ENCODE measurements around the gene DLG2. TPM values are rescaled to one million over a fixed set of nuclear protein-coding genes. Genes with fewer than 3 reads are reported as not detected.
"Not testable (repeated sequence)": the region's sequence is repeated elsewhere in the genome, so short reads cannot be mapped to it uniquely, and the experiment has no call there.

DLG2 gene
- total RNA-seq, 1 donor from 2014 or later = 6.7 TPM

- no peak for DNase-seq (ENCODE audit: low spot score in 2 of 2, unreplicated experiment in 2 of 2)
- no peak for TF ChIP-seq CTCF (IDR thresholded peaks at IDR 0.05; ENCODE audit: unreplicated experiment)
- no peaks in the 10 kb centered on the region for H3K36me3 Mint-ChIP-seq
Measured at GRCh38 chr11:85257837-85258236, 369.3 kb downstream of the DLG2 start.

GRCh38 chr11:85256433-85256832 lies 370.7 kb downstream of the DLG2 start:
- Mint-ChIP-seq H3K27ac (no peak overlapping the region), H3K36me3 (no peaks in the 10 kb centered on the region), H3K9me3 (no peaks in the 10 kb centered on the region), H3K4me1 (no peaks in the 10 kb centered on the region), H3K27me3 (ENCODE audit: low read depth) (no peaks in the 10 kb centered on the region), H3K4me3 (no peak overlapping the region)
- DNase-seq (ENCODE audit: low spot score in 2 of 2, unreplicated experiment in 2 of 2) = no peak
- TF ChIP-seq CTCF (IDR thresholded peaks at IDR 0.05; ENCODE audit: unreplicated experiment) = no peak

More at GRCh38 chr11:85257837-85258236, 369.3 kb downstream of the DLG2 start:
- H3K4me1 Mint-ChIP-seq = no peaks in the 10 kb centered on the region
- H3K27ac Mint-ChIP-seq = no peak overlapping the region
- no peaks in the 10 kb centered on the region for H3K9me3 Mint-ChIP-seq
- no peak overlapping the region for H3K4me3 Mint-ChIP-seq
- no peaks in the 10 kb centered on the region for H3K27me3 Mint-ChIP-seq (ENCODE audit: low read depth)

GRCh38 chr11:85249482-85249881 lies 377.7 kb downstream of the DLG2 start:
- H3K4me1 Mint-ChIP-seq = peaks cover 7% of the 10 kb centered on the region

GRCh38 chr11:85247797-85248196 lies 379.3 kb downstream of the DLG2 start:
- no peak overlapping the region for H3K27ac Mint-ChIP-seq
- no peak for TF ChIP-seq CTCF (IDR thresholded peaks at IDR 0.05; ENCODE audit: unreplicated experiment)
- H3K27me3 Mint-ChIP-seq (ENCODE audit: low read depth) = no peaks in the 10 kb centered on the region
- H3K9me3 Mint-ChIP-seq = no peaks in the 10 kb centered on the region
- H3K4me3 Mint-ChIP-seq = no peak overlapping the region
- H3K36me3 Mint-ChIP-seq = no peaks in the 10 kb centered on the region
- peaks cover 7% of the 10 kb centered on the region for H3K4me1 Mint-ChIP-seq
- DNase-seq (ENCODE audit: low spot score in 2 of 2, unreplicated experiment in 2 of 2) = no peak

More at GRCh38 chr11:85249482-85249881, 377.7 kb downstream of the DLG2 start:
- Mint-ChIP-seq H3K9me3 (no peaks in the 10 kb centered on the region), H3K4me3 (no peak overlapping the region), H3K36me3 (no peaks in the 10 kb centered on the region), H3K27ac (no peak overlapping the region), H3K27me3 (ENCODE audit: low read depth) (no peaks in the 10 kb centered on the region)
- no peak for DNase-seq (ENCODE audit: low spot score in 2 of 2, unreplicated experiment in 2 of 2)
- TF ChIP-seq CTCF (IDR thresholded peaks at IDR 0.05; ENCODE audit: unreplicated experiment) = no peak

- Mint-ChIP-seq H3K4me1 (no peaks in the 10 kb centered on the region), H3K9me3 (peaks cover 6% of the 10 kb centered on the region), H3K27me3 (ENCODE audit: low read depth) (no peaks in the 10 kb centered on the region), H3K27ac (no peak overlapping the region), H3K36me3 (no peaks in the 10 kb centered on the region), H3K4me3 (no peak overlapping the region)
- DNase-seq (ENCODE audit: low spot score in 2 of 2, unreplicated experiment in 2 of 2) = no peak
- TF ChIP-seq CTCF (IDR thresholded peaks at IDR 0.05; ENCODE audit: unreplicated experiment) = no peak
Measured at GRCh38 chr11:85238906-85239305, 388.2 kb downstream of the DLG2 start.

GRCh38 chr11:85238038-85238437 lies 389.1 kb downstream of the DLG2 start:
- not testable (repeated sequence) for H3K36me3 Mint-ChIP-seq; H3K4me3 Mint-ChIP-seq; H3K9me3 Mint-ChIP-seq; DNase-seq (ENCODE audit: low spot score in 2 of 2, unreplicated experiment in 2 of 2); H3K27me3 Mint-ChIP-seq (ENCODE audit: low read depth); H3K27ac Mint-ChIP-seq; H3K4me1 Mint-ChIP-seq

All from mesothelial cell of epicardium (in vitro differentiated cells).